Epithelial cell of proximal tubule (primary cell): ENCODE measurements around the gene TTC34. TPM values are rescaled to one million over a fixed set of nuclear protein-coding genes. Genes with fewer than 3 reads are reported as not detected.

Experiments
- DNase-seq: peaks from one replicate; pipeline ENCODE4 v3.0.0-alpha.2; 2011; ENCODE audit warnings: low read depth
- H3K4me3 ChIP-seq: 2 replicates; pipeline ENCODE4 v1.5.1; 2011; ENCODE audit warnings: low read depth, mild to moderate bottlenecking, low read length
- total RNA-seq: library from RNA; depleted of rRNA; stranded (reverse); fragments of >200 nt; gene quantifications from 2 replicates; pipeline ENCODE4 v1.2.3, GENCODE V29; 2015
- TF ChIP-seq, protein P1 (sequence below): conservative IDR thresholded peaks from 2 replicates; pipeline ENCODE4 v1.5.1; 2012; ENCODE audit warnings: low read depth, mild to moderate bottlenecking, low read length

The TTC34 gene
- total RNA-seq, 1 donor from 2014 or later: 0.46 TPM

DNA sequence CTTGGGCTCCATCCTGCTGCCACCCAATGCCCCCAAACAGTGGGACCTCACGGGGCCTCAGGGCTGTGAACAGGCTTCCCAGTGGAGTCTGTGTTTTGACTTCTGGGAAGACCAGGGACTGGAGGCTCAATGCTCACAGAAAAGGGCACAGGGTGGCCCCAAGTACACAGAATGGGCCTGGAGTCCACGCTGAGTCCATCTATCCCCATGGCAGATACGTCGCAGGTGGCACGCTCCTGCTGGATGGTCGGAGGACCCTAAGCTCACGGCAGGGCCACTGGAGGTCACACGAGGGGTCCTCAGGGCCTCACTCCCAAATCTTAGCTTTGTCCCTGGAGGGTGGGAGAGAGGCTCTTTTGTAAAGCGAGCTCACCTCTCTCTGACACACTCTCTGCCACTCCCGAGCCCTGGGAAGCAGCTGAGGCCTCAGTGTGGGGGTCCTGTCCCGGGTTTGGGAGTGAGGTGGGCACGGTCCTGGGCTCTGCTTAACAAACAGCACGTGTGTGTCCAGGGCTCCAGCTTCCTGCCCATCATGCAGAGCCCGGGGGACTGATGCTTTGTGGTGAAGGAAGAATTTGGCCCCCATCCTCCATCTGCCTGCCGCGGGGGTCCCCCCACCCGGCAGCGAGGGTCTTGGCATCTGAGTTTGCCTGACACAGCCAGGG, 27.2 kb upstream of the TTC34 start:
- TF ChIP-seq, protein P1, sequence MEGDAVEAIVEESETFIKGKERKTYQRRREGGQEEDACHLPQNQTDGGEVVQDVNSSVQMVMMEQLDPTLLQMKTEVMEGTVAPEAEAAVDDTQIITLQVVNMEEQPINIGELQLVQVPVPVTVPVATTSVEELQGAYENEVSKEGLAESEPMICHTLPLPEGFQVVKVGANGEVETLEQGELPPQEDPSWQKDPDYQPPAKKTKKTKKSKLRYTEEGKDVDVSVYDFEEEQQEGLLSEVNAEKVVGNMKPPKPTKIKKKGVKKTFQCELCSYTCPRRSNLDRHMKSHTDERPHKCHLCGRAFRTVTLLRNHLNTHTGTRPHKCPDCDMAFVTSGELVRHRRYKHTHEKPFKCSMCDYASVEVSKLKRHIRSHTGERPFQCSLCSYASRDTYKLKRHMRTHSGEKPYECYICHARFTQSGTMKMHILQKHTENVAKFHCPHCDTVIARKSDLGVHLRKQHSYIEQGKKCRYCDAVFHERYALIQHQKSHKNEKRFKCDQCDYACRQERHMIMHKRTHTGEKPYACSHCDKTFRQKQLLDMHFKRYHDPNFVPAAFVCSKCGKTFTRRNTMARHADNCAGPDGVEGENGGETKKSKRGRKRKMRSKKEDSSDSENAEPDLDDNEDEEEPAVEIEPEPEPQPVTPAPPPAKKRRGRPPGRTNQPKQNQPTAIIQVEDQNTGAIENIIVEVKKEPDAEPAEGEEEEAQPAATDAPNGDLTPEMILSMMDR: no peak
- no peak for DNase-seq
- no peak overlapping the region for H3K4me3 ChIP-seq

DNA sequence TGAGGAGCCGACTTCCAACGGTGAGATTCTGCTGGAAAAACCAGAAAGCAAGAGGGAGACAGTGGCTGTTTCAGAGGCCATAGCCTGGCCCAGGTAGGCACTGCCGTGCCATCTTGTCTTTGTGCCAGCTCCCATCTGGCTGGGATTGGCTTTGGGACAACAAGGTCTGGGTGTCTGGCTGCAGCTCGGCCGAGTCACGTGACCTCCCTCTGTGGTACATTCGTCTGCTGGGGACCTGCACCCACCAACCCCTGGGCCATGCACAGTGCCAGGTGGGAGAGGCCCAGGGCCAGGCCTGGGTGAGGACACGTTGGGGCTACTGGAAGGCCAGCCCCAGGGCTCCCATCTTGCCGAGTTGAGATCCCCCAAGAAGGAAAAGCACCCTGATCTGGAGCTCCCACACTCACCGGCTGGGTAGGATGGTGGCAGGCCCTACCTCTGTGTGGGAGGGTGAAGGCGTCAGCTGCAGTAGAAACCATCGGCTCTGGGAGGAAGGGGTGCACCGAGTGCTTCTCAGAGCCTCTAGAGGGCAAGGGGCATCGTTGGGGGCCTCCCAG, 25.3 kb upstream of the TTC34 start:
- TF ChIP-seq, protein P1: no peak
- DNase-seq: no peak
- H3K4me3 ChIP-seq: no peak overlapping the region

DNA sequence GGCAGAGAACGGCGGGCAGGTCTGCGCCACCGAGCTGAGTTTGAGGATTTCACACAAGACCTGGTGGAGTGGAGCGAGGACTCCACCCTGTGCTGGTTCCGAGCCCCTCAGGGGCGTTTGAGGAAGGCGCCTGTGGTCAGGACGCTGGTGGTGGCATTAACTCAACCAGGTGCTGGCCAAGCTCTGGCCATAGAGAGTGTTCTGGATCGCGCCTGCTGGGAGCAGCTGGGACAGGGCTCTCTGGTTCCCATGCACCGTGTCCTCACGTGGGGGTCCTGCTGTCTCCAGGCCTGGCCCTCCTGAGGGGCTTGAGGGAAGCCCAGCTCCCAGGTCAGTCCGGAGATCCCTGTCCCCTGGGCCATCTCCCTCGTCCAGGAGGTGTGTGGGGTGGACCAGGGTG, 24.8 kb upstream of the TTC34 start:
- TF ChIP-seq, protein P1: no peak
- DNase-seq: no peak
- no peak overlapping the region for H3K4me3 ChIP-seq

DNA sequence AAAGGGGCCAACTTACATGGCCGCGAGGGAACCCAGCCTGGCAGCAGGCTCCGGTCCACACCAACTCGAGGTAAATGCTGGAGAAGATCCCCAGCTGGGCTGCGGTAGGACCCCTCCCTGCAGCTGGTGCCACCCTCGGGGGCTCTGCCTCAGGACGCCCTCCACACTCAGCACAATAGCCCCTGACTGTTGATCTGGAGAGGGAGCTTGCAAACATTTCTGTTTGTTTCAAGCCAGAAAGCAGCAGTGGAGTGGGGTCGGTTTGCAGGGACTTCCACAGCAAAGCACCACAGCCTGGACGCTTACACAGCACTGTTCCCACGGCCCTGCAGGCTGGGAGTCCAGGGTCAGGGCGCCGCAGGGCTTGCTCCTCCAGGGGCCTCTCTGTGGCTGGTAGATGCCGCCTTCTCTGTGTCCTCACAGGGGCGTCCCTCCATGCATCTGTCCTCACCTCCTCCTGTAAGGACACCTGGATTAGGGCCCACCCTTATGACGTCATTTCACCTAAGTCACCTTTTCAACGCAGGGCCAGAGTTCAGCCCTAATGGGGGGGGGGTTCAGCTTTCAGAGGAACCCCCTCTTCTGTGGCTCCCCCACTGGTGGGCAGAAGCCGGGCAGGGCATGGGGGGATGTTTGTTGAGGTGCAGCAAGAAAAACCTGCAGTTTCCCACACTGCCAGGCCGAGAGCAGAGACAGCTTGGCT, 24.1 kb upstream of the TTC34 start:
- H3K4me3 ChIP-seq: no peak overlapping the region
- DNase-seq: no peak
- TF ChIP-seq, protein P1: no peak

DNA sequence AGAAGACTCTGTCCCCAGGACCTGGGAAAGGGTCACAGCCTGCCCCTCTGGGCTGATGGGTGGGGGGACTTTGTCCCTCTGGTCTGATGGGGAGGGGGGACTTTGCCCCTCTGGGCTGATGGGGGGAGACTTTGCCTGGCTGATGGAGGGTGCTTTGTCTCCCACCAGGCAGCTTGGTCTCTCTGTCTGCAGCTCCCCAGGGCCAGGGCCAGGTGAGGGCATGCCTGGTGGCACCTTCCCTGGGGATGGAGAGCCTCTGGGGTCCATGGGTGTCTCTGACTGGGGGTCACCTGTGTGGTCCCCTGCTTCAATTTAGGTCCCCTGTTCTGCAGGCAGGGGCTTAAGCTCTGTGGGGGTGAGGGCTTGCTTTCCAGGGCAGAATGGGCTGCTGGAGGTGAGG, 23.5 kb upstream of the TTC34 start:
- DNase-seq: no peak
- TF ChIP-seq, protein P1: no peak
- no peak overlapping the region for H3K4me3 ChIP-seq

DNA sequence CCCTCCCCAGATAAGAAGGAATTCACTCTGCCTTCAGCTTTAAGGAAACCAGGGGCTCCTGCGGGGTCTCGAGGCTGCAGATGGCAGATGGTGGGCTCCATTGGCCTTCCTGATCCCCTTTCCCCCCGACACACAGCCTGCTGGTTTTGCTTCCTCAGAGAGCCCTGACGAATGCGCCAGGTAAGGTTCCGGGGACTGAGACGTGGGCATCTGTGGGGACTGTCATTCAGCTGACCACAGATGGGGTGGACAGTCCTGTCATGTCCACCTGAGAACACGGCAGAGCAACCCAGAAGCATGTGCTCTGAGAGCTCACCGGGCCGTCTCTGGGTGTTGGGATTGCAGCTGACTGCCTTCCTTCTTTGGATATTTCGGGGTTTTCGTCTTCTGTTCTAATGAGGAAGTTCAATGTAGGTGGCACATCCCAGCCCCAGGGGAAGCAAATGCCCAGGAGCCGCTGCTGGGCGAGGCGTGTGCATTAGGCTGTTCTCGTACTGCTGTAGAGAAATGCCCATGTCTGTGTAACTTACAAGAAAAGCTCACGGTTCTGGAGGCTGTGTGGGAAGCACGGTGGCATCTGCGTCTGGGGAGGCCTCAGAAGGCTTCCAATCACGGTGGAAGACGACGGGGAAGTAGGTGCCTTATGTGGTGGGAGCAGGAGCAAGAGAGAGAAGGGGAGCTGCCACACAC, 22.6 kb upstream of the TTC34 start:
- no peak overlapping the region for H3K4me3 ChIP-seq
- TF ChIP-seq, protein P1: no peak
- DNase-seq: no peak
